Measurements from ENCODE around the gene OR52H1.
"Not testable (repeated sequence)": the region's sequence is repeated elsewhere in the genome, so short reads cannot be mapped to it uniquely, and the experiment has no call there.

Gene OR52H1

GRCh38 chr11:5584458-5584857 lies 36.1 kb upstream of the OR52H1 start:
- POLR2A ChIA-PET; H3K4me1 ChIP-seq (ENCODE audit: control extremely low read depth in 1 of 4, control insufficient read depth in 4 of 4, insufficient read depth in 4 of 4, low read length in 3 of 4); H3K27ac ChIP-seq (ENCODE audit: insufficient read depth in 1 of 2, low read depth in 1 of 2, low read length in 2 of 2, poor library complexity in 1 of 2, severe bottlenecking in 2 of 2); H3K36me3 ChIP-seq (ENCODE audit: control insufficient read depth in 4 of 4, insufficient read depth in 4 of 4, low read length in 3 of 4); H3K4me3 ChIP-seq (ENCODE audit: control insufficient read depth in 1 of 7, extremely low read depth in 1 of 7, insufficient read depth in 4 of 7, low read depth in 2 of 7, low read length in 6 of 7); DNase-seq; CTCF ChIA-PET; H3K27me3 ChIP-seq (replicated peaks in 2 of 5; ENCODE audit: control insufficient read depth in 4 of 5, insufficient read depth in 5 of 5, low read length in 4 of 5); H3K9me3 ChIP-seq (ENCODE audit: control extremely low read depth in 1 of 5, control insufficient read depth in 4 of 5, insufficient read depth in 2 of 5, low read depth in 1 of 5, low read length in 4 of 5): not testable (repeated sequence)
- WGBS (ENCODE audit: insufficient coverage), result no CpG with 5 or more reads among the region's 5 CpGs

DNA sequence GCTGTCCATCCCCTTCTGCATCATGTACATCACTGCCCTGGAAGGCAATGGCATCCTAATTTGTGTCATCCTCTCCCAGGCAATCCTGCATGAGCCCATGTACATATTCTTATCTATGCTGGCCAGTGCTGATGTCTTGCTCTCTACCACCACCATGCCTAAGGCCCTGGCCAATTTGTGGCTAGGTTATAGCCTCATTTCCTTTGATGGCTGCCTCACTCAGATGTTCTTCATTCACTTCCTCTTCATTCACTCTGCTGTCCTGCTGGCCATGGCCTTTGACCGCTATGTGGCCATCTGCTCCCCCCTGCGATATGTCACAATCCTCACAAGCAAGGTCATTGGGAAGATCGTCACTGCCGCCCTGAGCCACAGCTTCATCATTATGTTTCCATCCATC lies 32.7 kb upstream of the OR52H1 start:
- H3K27ac ChIP-seq (ENCODE audit: insufficient read depth in 1 of 2, low read depth in 1 of 2, low read length in 2 of 2, poor library complexity in 1 of 2, severe bottlenecking in 2 of 2), result no peak overlapping the region
- WGBS (ENCODE audit: insufficient coverage), result 100% methylated on average over 4 of the region's 4 CpGs
- H3K4me1 ChIP-seq (ENCODE audit: control extremely low read depth in 1 of 4, control insufficient read depth in 4 of 4, insufficient read depth in 4 of 4, low read length in 3 of 4), result no peaks in the 10 kb centered on the region
- H3K4me3 ChIP-seq (ENCODE audit: control insufficient read depth in 1 of 7, extremely low read depth in 1 of 7, insufficient read depth in 4 of 7, low read depth in 2 of 7, low read length in 6 of 7), result no peak overlapping the region
- H3K27me3 ChIP-seq (replicated peaks in 2 of 5; ENCODE audit: control insufficient read depth in 4 of 5, insufficient read depth in 5 of 5, low read length in 4 of 5), result peaks cover 0 to 2% (median 0%) of the 10 kb centered on the region in 5 experiments
- H3K36me3 ChIP-seq (ENCODE audit: control insufficient read depth in 4 of 4, insufficient read depth in 4 of 4, low read length in 3 of 4), result no peaks in the 10 kb centered on the region
- no peak for DNase-seq
- ChIA-PET CTCF (no interaction called here), POLR2A (no interaction called here)
- H3K9me3 ChIP-seq (ENCODE audit: control extremely low read depth in 1 of 5, control insufficient read depth in 4 of 5, insufficient read depth in 2 of 5, low read depth in 1 of 5, low read length in 4 of 5), result no peaks in the 10 kb centered on the region

DNA sequence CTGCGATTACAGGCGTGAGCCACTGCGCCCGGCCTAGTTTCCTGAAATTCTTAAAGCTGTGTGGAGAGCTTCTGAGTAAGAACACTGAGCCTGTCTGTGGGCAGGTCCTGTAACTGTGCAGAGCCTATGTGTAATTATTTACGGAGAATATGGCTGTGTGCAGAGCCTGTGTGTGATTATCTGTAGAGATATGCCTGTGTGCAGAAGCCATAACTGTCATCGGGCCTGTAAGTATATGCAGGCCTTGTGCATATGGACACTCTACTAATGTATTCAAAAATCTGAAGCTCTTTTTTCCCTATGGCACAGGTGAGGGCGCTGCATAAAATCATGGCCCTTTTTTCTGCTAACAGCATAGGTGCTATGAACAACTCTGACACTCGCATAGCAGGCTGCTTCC lies 32.2 kb upstream of the OR52H1 start, which contains the start of gene OR52B6:
Gene OR52B6, plus strand, starts transcription at position 301 of the 400 bp plus-strand sequence. Its CDS starts 0 bp downstream, at position 301.
- Histone ChIP-seq H3K27me3 (replicated peaks in 2 of 5; ENCODE audit: control insufficient read depth in 4 of 5, insufficient read depth in 5 of 5, low read length in 4 of 5) (peaks cover 0 to 2% (median 0%) of the 10 kb centered on the region in 5 experiments), H3K9me3 (ENCODE audit: control extremely low read depth in 1 of 5, control insufficient read depth in 4 of 5, insufficient read depth in 2 of 5, low read depth in 1 of 5, low read length in 4 of 5) (no peaks in the 10 kb centered on the region), H3K27ac (ENCODE audit: insufficient read depth in 1 of 2, low read depth in 1 of 2, low read length in 2 of 2, poor library complexity in 1 of 2, severe bottlenecking in 2 of 2) (no peak within 1 kb of the TSS), H3K4me3 (ENCODE audit: control insufficient read depth in 1 of 7, extremely low read depth in 1 of 7, insufficient read depth in 4 of 7, low read depth in 2 of 7, low read length in 6 of 7) (no peak within 1 kb of the TSS), H3K36me3 (ENCODE audit: control insufficient read depth in 4 of 4, insufficient read depth in 4 of 4, low read length in 3 of 4) (no peaks in the 10 kb centered on the region), H3K4me1 (ENCODE audit: control extremely low read depth in 1 of 4, control insufficient read depth in 4 of 4, insufficient read depth in 4 of 4, low read length in 3 of 4) (no peaks in the 10 kb centered on the region)
- POLR2A ChIA-PET, result no interaction called here
- no peak for DNase-seq
- 98% methylated on average over 8 of the region's 8 CpGs for WGBS (ENCODE audit: insufficient coverage)
- CTCF ChIA-PET, result no interaction called here

DNA sequence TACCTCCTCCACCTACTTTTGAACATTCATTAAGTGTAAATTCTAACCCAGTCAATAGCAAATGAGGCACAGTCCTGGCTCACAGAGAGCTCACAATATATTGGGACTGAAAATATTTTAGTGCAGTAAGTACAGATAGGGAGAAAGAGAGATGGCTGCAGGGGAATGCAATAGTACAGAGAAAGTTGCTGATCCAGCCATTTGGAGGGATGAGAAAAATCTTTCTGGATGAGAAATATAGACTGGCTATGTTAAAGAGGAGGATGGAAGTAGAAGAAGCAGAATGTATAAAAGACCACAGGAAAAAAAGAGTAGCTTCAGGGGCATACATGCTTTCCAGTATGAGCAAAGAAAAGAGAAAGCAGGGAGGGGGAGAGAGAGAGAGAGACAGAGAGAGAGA lies 28.8 kb upstream of the OR52H1 start:
- ChIA-PET POLR2A (no interaction called here), CTCF (no interaction called here)
- peaks cover 0 to 2% (median 0%) of the 10 kb centered on the region in 5 experiments for H3K27me3 ChIP-seq (replicated peaks in 2 of 5; ENCODE audit: control insufficient read depth in 4 of 5, insufficient read depth in 5 of 5, low read length in 4 of 5)
- H3K36me3 ChIP-seq (ENCODE audit: control insufficient read depth in 4 of 4, insufficient read depth in 4 of 4, low read length in 3 of 4), result no peaks in the 10 kb centered on the region
- H3K9me3 ChIP-seq (ENCODE audit: control extremely low read depth in 1 of 5, control insufficient read depth in 4 of 5, insufficient read depth in 2 of 5, low read depth in 1 of 5, low read length in 4 of 5), result no peaks in the 10 kb centered on the region
- H3K4me1 ChIP-seq (ENCODE audit: control extremely low read depth in 1 of 4, control insufficient read depth in 4 of 4, insufficient read depth in 4 of 4, low read length in 3 of 4), result no peaks in the 10 kb centered on the region
- no peak overlapping the region for H3K27ac ChIP-seq (ENCODE audit: insufficient read depth in 1 of 2, low read depth in 1 of 2, low read length in 2 of 2, poor library complexity in 1 of 2, severe bottlenecking in 2 of 2)
- no peak overlapping the region for H3K4me3 ChIP-seq (ENCODE audit: control insufficient read depth in 1 of 7, extremely low read depth in 1 of 7, insufficient read depth in 4 of 7, low read depth in 2 of 7, low read length in 6 of 7)
- no peak for DNase-seq

DNA sequence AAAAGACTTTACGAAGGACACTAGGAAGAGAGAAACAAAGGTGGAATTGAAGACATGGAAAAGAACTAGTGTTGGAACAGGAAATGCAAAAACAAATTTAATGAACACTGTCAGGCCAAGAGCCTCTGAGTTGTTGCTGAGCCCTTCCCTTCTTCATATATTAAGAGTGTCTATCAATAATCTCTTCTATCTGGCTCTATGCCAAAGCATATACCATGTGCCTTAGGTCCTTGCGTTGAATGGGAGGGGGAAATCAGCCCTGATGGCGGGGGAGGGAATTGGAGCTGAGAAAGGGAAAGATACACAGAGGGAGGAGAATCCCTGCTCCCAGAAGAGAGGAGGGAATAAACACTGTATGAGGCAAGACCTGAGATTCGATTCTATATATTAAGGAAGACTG lies 26.8 kb upstream of the OR52H1 start:
- WGBS (ENCODE audit: insufficient coverage), result 71% methylated on average over 4 of the region's 4 CpGs
- Histone ChIP-seq H3K4me1 (ENCODE audit: control extremely low read depth in 1 of 4, control insufficient read depth in 4 of 4, insufficient read depth in 4 of 4, low read length in 3 of 4) (no peaks in the 10 kb centered on the region), H3K27ac (ENCODE audit: insufficient read depth in 1 of 2, low read depth in 1 of 2, low read length in 2 of 2, poor library complexity in 1 of 2, severe bottlenecking in 2 of 2) (no peak overlapping the region), H3K4me3 (ENCODE audit: control insufficient read depth in 1 of 7, extremely low read depth in 1 of 7, insufficient read depth in 4 of 7, low read depth in 2 of 7, low read length in 6 of 7) (no peak overlapping the region), H3K27me3 (replicated peaks in 2 of 5; ENCODE audit: control insufficient read depth in 4 of 5, insufficient read depth in 5 of 5, low read length in 4 of 5) (peaks cover 0 to 2% (median 0%) of the 10 kb centered on the region in 5 experiments), H3K9me3 (ENCODE audit: control extremely low read depth in 1 of 5, control insufficient read depth in 4 of 5, insufficient read depth in 2 of 5, low read depth in 1 of 5, low read length in 4 of 5) (no peaks in the 10 kb centered on the region), H3K36me3 (ENCODE audit: control insufficient read depth in 4 of 4, insufficient read depth in 4 of 4, low read length in 3 of 4) (no peaks in the 10 kb centered on the region)
- POLR2A ChIA-PET, result no interaction called here
- CTCF ChIA-PET, result no interaction called here
- no peak for DNase-seq

- Histone ChIP-seq H3K4me3 (ENCODE audit: control insufficient read depth in 1 of 7, extremely low read depth in 1 of 7, insufficient read depth in 4 of 7, low read depth in 2 of 7, low read length in 6 of 7) (no peak overlapping the region), H3K27me3 (replicated peaks in 2 of 5; ENCODE audit: control insufficient read depth in 4 of 5, insufficient read depth in 5 of 5, low read length in 4 of 5) (peaks cover 0 to 2% (median 0%) of the 10 kb centered on the region in 5 experiments), H3K27ac (ENCODE audit: insufficient read depth in 1 of 2, low read depth in 1 of 2, low read length in 2 of 2, poor library complexity in 1 of 2, severe bottlenecking in 2 of 2) (no peak overlapping the region), H3K4me1 (ENCODE audit: control extremely low read depth in 1 of 4, control insufficient read depth in 4 of 4, insufficient read depth in 4 of 4, low read length in 3 of 4) (no peaks in the 10 kb centered on the region), H3K9me3 (ENCODE audit: control extremely low read depth in 1 of 5, control insufficient read depth in 4 of 5, insufficient read depth in 2 of 5, low read depth in 1 of 5, low read length in 4 of 5) (no peaks in the 10 kb centered on the region), H3K36me3 (ENCODE audit: control insufficient read depth in 4 of 4, insufficient read depth in 4 of 4, low read length in 3 of 4) (no peaks in the 10 kb centered on the region)
- CTCF ChIA-PET, result no interaction called here
- 92% methylated on average over 1 of the region's 2 CpGs for WGBS (ENCODE audit: insufficient coverage)
- DNase-seq, result no peak
- POLR2A ChIA-PET, result no interaction called here
Measured at GRCh38 chr11:5574654-5575053, 26.3 kb upstream of the OR52H1 start.

GRCh38 chr11:5564259-5565019 lies 16.1 kb upstream of the OR52H1 start:
- Histone ChIP-seq H3K9me3 (ENCODE audit: control extremely low read depth in 1 of 5, control insufficient read depth in 4 of 5, insufficient read depth in 2 of 5, low read depth in 1 of 5, low read length in 4 of 5) (no peaks in the 10 kb centered on the region), H3K4me3 (ENCODE audit: control insufficient read depth in 1 of 7, extremely low read depth in 1 of 7, insufficient read depth in 4 of 7, low read depth in 2 of 7, low read length in 6 of 7) (no peak overlapping the region), H3K27me3 (replicated peaks in 2 of 5; ENCODE audit: control insufficient read depth in 4 of 5, insufficient read depth in 5 of 5, low read length in 4 of 5) (no peaks in the 10 kb centered on the region), H3K4me1 (ENCODE audit: control extremely low read depth in 1 of 4, control insufficient read depth in 4 of 4, insufficient read depth in 4 of 4, low read length in 3 of 4) (no peaks in the 10 kb centered on the region), H3K27ac (ENCODE audit: insufficient read depth in 1 of 2, low read depth in 1 of 2, low read length in 2 of 2, poor library complexity in 1 of 2, severe bottlenecking in 2 of 2) (no peak overlapping the region), H3K36me3 (ENCODE audit: control insufficient read depth in 4 of 4, insufficient read depth in 4 of 4, low read length in 3 of 4) (no peaks in the 10 kb centered on the region)
- ChIA-PET CTCF (interaction anchor here (1.4 kb wide), 1 partner anchor 35 kb away, joined by 3 read pairs; no protein-coding TSS in a partner anchor), POLR2A (no interaction called here)
- no peak for DNase-seq
- no CpG with 5 or more reads among the region's 1 CpG for WGBS (ENCODE audit: insufficient coverage)

All from common myeloid progenitor, CD34-positive (primary cell).